Endothelial cell of umbilical vein (primary cell): ENCODE measurements around the gene ZNF264. TPM values are rescaled to one million over a fixed set of nuclear protein-coding genes. Genes with fewer than 3 reads are reported as not detected.
A peak's percentile ranks its signal among the peaks of the same experiment; 100 is the strongest.

Experiments
- BruUV-seq: library from RNA; stranded (reverse); fragments of 400-500 nt; replicated peaks from 2 replicates; lab custom pipeline; 2021; lab: Mats Ljungman, UMichigan
- CTCF ChIA-PET: fragments of 300-600, 350-600 bp; sonication (Branson Sonifier 250); formaldehyde crosslinking; loops from one replicate; lab custom pipeline; 2021; ENCODE audit warnings: antibody characterized with exemption, inconsistent platforms; lab: Charles Lee
- POLR2A ChIA-PET: fragments of 300-600, 350-600 bp; sonication (Branson Sonifier 250); formaldehyde crosslinking; loops from one replicate; lab custom pipeline; 2021; ENCODE audit warnings: antibody characterized with exemption, inconsistent platforms; lab: Charles Lee
- DNase-seq: peaks from one replicate; pipeline ENCODE4 v3.0.0-alpha.2; 2011; ENCODE audit warnings: low read depth, low spot score
- FAIRE-seq: peaks from 2 replicates; lab custom pipeline; 2011; peaks lifted over from hg19 to GRCh38; lab: Jason Lieb, UNC
- H2AFZ ChIP-seq: 2 replicates; pipeline ENCODE4 v1.6.0; 2012; ENCODE audit warnings: low read depth, low read length, control low read depth, inconsistent platforms
- H3K27ac ChIP-seq: 2 replicates; pipeline ENCODE4 v1.5.1; 2011; ENCODE audit warnings: low read depth, mild to moderate bottlenecking, control low read depth, low read length, moderate library complexity; ENCODE audit not compliant: insufficient read depth
- H3K27me3 ChIP-seq, 2 experiments: 2 replicates each; pipeline versions ENCODE4 v1.6.0 to v1.6.1; 2011; ENCODE audit warnings: low read length in 2 of 2, mixed read lengths in 1 of 2; ENCODE audit not compliant: control insufficient read depth in 2 of 2, insufficient read depth in 2 of 2
- H3K36me3 ChIP-seq, 2 experiments: 2 replicates in 1 of 2; 3 replicates in 1 of 2; pipeline ENCODE4 v1.5.1; 2011; ENCODE audit warnings: low read length in 2 of 2, mild to moderate bottlenecking in 1 of 2, moderate library complexity in 1 of 2; ENCODE audit not compliant: control insufficient read depth in 2 of 2, insufficient read depth in 2 of 2; ENCODE audit errors: extremely low read depth in 1 of 2
- H3K4me1 ChIP-seq: 3 replicates; pipeline ENCODE4 v1.5.1; 2011; ENCODE audit warnings: mild to moderate bottlenecking, low read length; ENCODE audit not compliant: control insufficient read depth, insufficient read depth; ENCODE audit errors: extremely low read depth
- H3K4me2 ChIP-seq: 2 replicates; pipeline ENCODE4 v1.6.1; 2011; ENCODE audit warnings: low read length, control low read depth, mixed read lengths; ENCODE audit not compliant: insufficient read depth
- H3K4me3 ChIP-seq, 3 experiments: fragments of 200-600 bp in 1 of 3; sonication (generic), shearing (Covaris generic) in 1 of 3; replicated peaks in 1 of 3; 2 replicates each; pipeline ENCODE4 v1.5.1; 2011 to 2016; ENCODE audit warnings: control low read depth in 3 of 3, low read length in 3 of 3, mild to moderate bottlenecking in 2 of 3, inconsistent platforms in 1 of 3, low read depth in 1 of 3, moderate library complexity in 1 of 3; ENCODE audit not compliant: insufficient read depth in 1 of 3
- H3K79me2 ChIP-seq: 2 replicates; pipeline ENCODE4 v1.6.0; 2012; ENCODE audit warnings: low read length, inconsistent platforms; ENCODE audit not compliant: control insufficient read depth, insufficient read depth
- H3K9ac ChIP-seq: replicated peaks from 2 replicates; pipeline ENCODE3; 2011; ENCODE audit warnings: low read length, control low read depth; ENCODE audit not compliant: insufficient read depth; ENCODE audit errors: extremely low read depth
- H3K9me1 ChIP-seq: replicated peaks from 3 replicates; pipeline ENCODE4 v1.6.0; 2011; ENCODE audit warnings: mild to moderate bottlenecking, low read length; ENCODE audit not compliant: control insufficient read depth, insufficient read depth; ENCODE audit errors: extremely low read depth
- H3K9me3 ChIP-seq: replicated peaks from 2 replicates; pipeline ENCODE4 v1.5.1; 2012; ENCODE audit warnings: low read length, inconsistent platforms; ENCODE audit not compliant: control insufficient read depth, insufficient read depth
- H4K20me1 ChIP-seq: replicated peaks from 2 replicates; pipeline ENCODE3; 2011; ENCODE audit warnings: mild to moderate bottlenecking, low read length; ENCODE audit not compliant: control insufficient read depth, insufficient read depth; ENCODE audit errors: extremely low read depth
- FOS ChIP-seq: IDR thresholded peaks from 2 replicates; pipeline ENCODE4 v1.6.1; 2011; ENCODE audit warnings: mild to moderate bottlenecking, low read length, moderate library complexity, borderline replicate concordance; ENCODE audit not compliant: insufficient read depth
- GATA2 ChIP-seq: IDR thresholded peaks from 2 replicates; pipeline ENCODE4 v1.7.0; 2011; ENCODE audit warnings: low read depth, mild to moderate bottlenecking, moderate library complexity, mixed read lengths, low read length; ENCODE audit not compliant: insufficient read length, insufficient read depth
- JUN ChIP-seq: IDR thresholded peaks from 2 replicates; pipeline ENCODE4 v1.6.1; 2011; ENCODE audit warnings: borderline replicate concordance, low read depth; ENCODE audit not compliant: insufficient read length, insufficient read depth
- POLR2AphosphoS5 ChIP-seq: IDR thresholded peaks from 2 replicates; pipeline ENCODE4 v1.6.1; 2012; ENCODE audit warnings: low read depth, mild to moderate bottlenecking, control low read depth, low read length, moderate library complexity; ENCODE audit not compliant: insufficient read depth
- dilution Hi-C: fragments of 300-500 bp; cut with MboI; formaldehyde crosslinking; loops from one replicate; pipeline ENCODE4 v1.15.0; 2019; ENCODE audit warnings: low sequenced_read_pairs; ENCODE audit not compliant: extremely low pct_ligation_motif_present
- intact Hi-C: fragments of 100-400 bp; cut with micrococcal nuclease; formaldehyde crosslinking; loops from one replicate; pipeline ENCODE4 v1.10.0; 2022
- polyA plus RNA-seq, 4 experiments: library from polyadenylated mRNA; depleted of rRNA in 3 of 4; stranded (reverse) in 3 of 4; unstranded in 1 of 4; fragments of >200 nt; gene quantifications; 2 replicates each; pipeline versions ENCODE4 v1.2.1 to v1.2.3, GENCODE V29; 2011 to 2012; ENCODE audit warnings: missing spikeins in 1 of 4
- small RNA-seq: library from RNA; depleted of rRNA; stranded (forward); fragments of <200 nt; gene quantifications from one replicate; pipeline ENCODE3, GENCODE V24; 2012; ENCODE audit warnings: low replicate concordance, low read depth; ENCODE audit not compliant: insufficient read depth, insufficient read length
- total RNA-seq: library from RNA; stranded (reverse); gene quantifications from 2 replicates; pipeline ENCODE4 v1.2.3, GENCODE V29; 2021

Gene ZNF264
- total and polyA plus RNA-seq, 2 donors (not counting 3 experiments of a cell fraction or from before 2014, with no cell fraction given) = 4.4 to 20.5 TPM

- no peak overlapping the region for H3K4me2 ChIP-seq
- ChIA-PET CTCF (no interaction called here), POLR2A (no interaction called here)
- H3K9ac ChIP-seq = no peak overlapping the region
- H3K27me3 ChIP-seq = no peaks in the 10 kb centered on the region
- TF ChIP-seq GATA2 (peak; percentile 54), FOS (peak; percentile 87), POLR2AphosphoS5 (no peak)
- no peak overlapping the region for H2AFZ ChIP-seq
- intact Hi-C loops (no loop called here), dilution Hi-C loops (no loop called here)
- H3K9me1 ChIP-seq = no peaks in the 10 kb centered on the region
- no peaks in the 10 kb centered on the region for H3K79me2 ChIP-seq
- peak; percentile 34 for DNase-seq
- no TSS peak for BruUV-seq
- no peaks in the 10 kb centered on the region for H3K9me3 ChIP-seq
- H3K36me3 ChIP-seq = no peaks in the 10 kb centered on the region
- FAIRE-seq = peak; percentile 21
- no peaks in the 10 kb centered on the region for H3K4me1 ChIP-seq
- H3K27ac ChIP-seq = no peak overlapping the region
- H3K4me3 ChIP-seq = no peak overlapping the region
- H4K20me1 ChIP-seq = no peaks in the 10 kb centered on the region
Measured at GRCh38 chr19:57269515-57270250, 78.4 kb downstream of the ZNF264 start.

GRCh38 chr19:57271280-57271679, 80.0 kb downstream of the ZNF264 start:
- H3K27ac ChIP-seq = no peak overlapping the region
- intact Hi-C loops = no loop called here
- H3K4me2 ChIP-seq = no peak overlapping the region
- CTCF ChIA-PET = no interaction called here
- no peak overlapping the region for H3K4me3 ChIP-seq
- H3K9ac ChIP-seq = no peak overlapping the region
- no peaks in the 10 kb centered on the region for H3K4me1 ChIP-seq
- BruUV-seq = no TSS peak
- no peak overlapping the region for H2AFZ ChIP-seq
- no peaks in the 10 kb centered on the region for H3K36me3 ChIP-seq
- no peak for DNase-seq
- no peaks in the 10 kb centered on the region for H3K79me2 ChIP-seq
- no peaks in the 10 kb centered on the region for H4K20me1 ChIP-seq
- H3K27me3 ChIP-seq = no peaks in the 10 kb centered on the region
- H3K9me3 ChIP-seq = no peaks in the 10 kb centered on the region
- H3K9me1 ChIP-seq = no peaks in the 10 kb centered on the region
- no peak for TF ChIP-seq JUN
- dilution Hi-C loops = no loop called here
- no peak for FAIRE-seq
- POLR2A ChIA-PET = no interaction called here

Small RNA genes within 50 kb of the gene (small RNA-seq; reads per million reads assigned to genes)
- not detected for gene AC025588.3

Other genes starting within 250 kb of the ZNF264 start
- not detected in 2 replicates for gene USP29, start 71.5 kb upstream of the ZNF264 start, total RNA-seq
- not detected in 2 replicates for gene USP29, start 71.5 kb upstream of the ZNF264 start, polyA plus RNA-seq
- gene ZIM3, start 46.3 kb upstream of the ZNF264 start, total RNA-seq = not detected in 2 replicates
- not detected in 2 replicates for gene ZIM3, start 46.3 kb upstream of the ZNF264 start, polyA plus RNA-seq
- gene DUXA, start 24.0 kb upstream of the ZNF264 start, total RNA-seq = not detected in 2 replicates
- gene DUXA, start 24.0 kb upstream of the ZNF264 start, polyA plus RNA-seq = not detected in 2 replicates
- 0.82 and 1.7 TPM in 2 replicates for gene AURKC, start 39.5 kb downstream of the ZNF264 start, total RNA-seq
- 0.55 and 0.68 TPM in 2 replicates for gene AURKC, start 39.5 kb downstream of the ZNF264 start, polyA plus RNA-seq
- gene ZNF805, start 49.1 kb downstream of the ZNF264 start, total RNA-seq = 8.6 and 8.7 TPM in 2 replicates
- 1.6 TPM in 2 replicates for gene ZNF805, start 49.1 kb downstream of the ZNF264 start, polyA plus RNA-seq
- 26.9 and 29.3 TPM in 2 replicates for gene ZNF460, start 89.0 kb downstream of the ZNF264 start, total RNA-seq
- 4.1 and 4.5 TPM in 2 replicates for gene ZNF460, start 89.0 kb downstream of the ZNF264 start, polyA plus RNA-seq
- 4.5 and 5.3 TPM in 2 replicates for gene ZNF543, start 129.0 kb downstream of the ZNF264 start, total RNA-seq
- gene ZNF543, start 129.0 kb downstream of the ZNF264 start, polyA plus RNA-seq = 1.1 TPM in 2 replicates
- gene ZNF304, start 159.8 kb downstream of the ZNF264 start, total RNA-seq = 5.3 and 5.6 TPM in 2 replicates
- gene ZNF304, start 159.8 kb downstream of the ZNF264 start, polyA plus RNA-seq = 2.4 and 2.5 TPM in 2 replicates
- gene TRAPPC2B, start 172.1 kb downstream of the ZNF264 start, total RNA-seq = 6.3 and 7.5 TPM in 2 replicates
- gene TRAPPC2B, start 172.1 kb downstream of the ZNF264 start, polyA plus RNA-seq = 21.1 and 24.3 TPM in 2 replicates
- gene ZNF547, start 172.1 kb downstream of the ZNF264 start, total RNA-seq = 2.7 and 3.2 TPM in 2 replicates
- 1.9 and 3.1 TPM in 2 replicates for gene ZNF547, start 172.1 kb downstream of the ZNF264 start, polyA plus RNA-seq
- gene ZNF548, start 198.4 kb downstream of the ZNF264 start, total RNA-seq = 7.8 and 8.8 TPM in 2 replicates
- gene ZNF548, start 198.4 kb downstream of the ZNF264 start, polyA plus RNA-seq = 7.5 and 7.7 TPM in 2 replicates
- gene ZNF17, start 219.7 kb downstream of the ZNF264 start, total RNA-seq = 4.7 and 6.4 TPM in 2 replicates
- 2.4 and 3.0 TPM in 2 replicates for gene ZNF17, start 219.7 kb downstream of the ZNF264 start, polyA plus RNA-seq
- gene ZNF749, start 243.8 kb downstream of the ZNF264 start, total RNA-seq = 8.9 and 11.5 TPM in 2 replicates
- gene ZNF749, start 243.8 kb downstream of the ZNF264 start, polyA plus RNA-seq = 8.5 and 8.8 TPM in 2 replicates